Muscle layer of colon (tissue), 2 donors: Measurements from ENCODE around the gene OR52L1.

ENCODE experiments used
- H3K27ac ChIP-seq: one replicate; pipeline ENCODE4 v1.7.0; 2013; ENCODE audit warnings: low read depth, mild to moderate bottlenecking, low read length, moderate library complexity
- H3K27me3 ChIP-seq, 2 donors: one replicate each; pipeline ENCODE4 v1.7.0; 2013; ENCODE audit warnings: low read length in 2 of 2, mild to moderate bottlenecking in 2 of 2; ENCODE audit not compliant: insufficient read depth in 2 of 2, control insufficient read depth in 1 of 2
- H3K36me3 ChIP-seq: one replicate; pipeline ENCODE4 v1.7.0; 2013; ENCODE audit warnings: mild to moderate bottlenecking, low read length; ENCODE audit not compliant: insufficient read depth
- H3K4me1 ChIP-seq: one replicate; pipeline ENCODE4 v1.7.0; 2013; ENCODE audit warnings: mild to moderate bottlenecking, low read length; ENCODE audit not compliant: insufficient read depth
- H3K4me3 ChIP-seq, 2 donors: one replicate each; pipeline ENCODE4 v1.7.0; 2013; ENCODE audit warnings: low read length in 2 of 2, low read depth in 1 of 2, mild to moderate bottlenecking in 1 of 2, moderate library complexity in 1 of 2
- H3K9ac ChIP-seq: one replicate; pipeline ENCODE4 v1.7.0; 2013; ENCODE audit warnings: low read length
- H3K9me3 ChIP-seq: one replicate; pipeline ENCODE4 v1.7.0; 2013; ENCODE audit warnings: mild to moderate bottlenecking, low read length
- donor health status: abdominal sarcoma.
- donor health status: Adenocarcinoma of cecum.

OR52L1 gene

DNA sequence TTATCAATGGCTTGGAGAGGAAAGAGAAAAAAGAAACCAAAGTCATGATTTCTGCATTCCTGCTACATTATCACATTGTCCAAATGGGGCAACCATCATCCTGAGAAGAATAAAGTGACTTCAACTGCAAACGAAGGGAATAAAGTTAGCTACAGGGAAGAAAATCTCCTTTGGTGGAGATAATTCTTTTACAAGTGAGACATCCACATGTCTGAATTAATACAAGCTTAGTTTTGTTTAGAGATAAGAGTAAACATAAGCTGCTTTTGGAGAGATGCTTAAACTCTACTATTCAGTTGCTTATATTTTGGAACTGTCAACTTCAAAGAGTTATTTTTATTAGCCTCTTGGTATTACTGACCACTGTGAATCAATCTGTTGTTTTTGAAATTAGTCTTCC, at the start of gene OR52L1:
OR52L1 (minus strand) TSS at position 101 of the 400 bp plus-strand sequence; CDS start at position 46, 55 bp downstream.
- no peak within 1 kb of the TSS for H3K9ac ChIP-seq
- no peak within 1 kb of the TSS for H3K27ac ChIP-seq
- H3K4me1 ChIP-seq = no peaks in the 10 kb centered on the region
- H3K27me3 ChIP-seq = no peaks in the 10 kb centered on the region
- H3K36me3 ChIP-seq = no peaks in the 10 kb centered on the region
- H3K4me3 ChIP-seq = no peak within 1 kb of the TSS
- no peaks in the 10 kb centered on the region for H3K9me3 ChIP-seq

DNA sequence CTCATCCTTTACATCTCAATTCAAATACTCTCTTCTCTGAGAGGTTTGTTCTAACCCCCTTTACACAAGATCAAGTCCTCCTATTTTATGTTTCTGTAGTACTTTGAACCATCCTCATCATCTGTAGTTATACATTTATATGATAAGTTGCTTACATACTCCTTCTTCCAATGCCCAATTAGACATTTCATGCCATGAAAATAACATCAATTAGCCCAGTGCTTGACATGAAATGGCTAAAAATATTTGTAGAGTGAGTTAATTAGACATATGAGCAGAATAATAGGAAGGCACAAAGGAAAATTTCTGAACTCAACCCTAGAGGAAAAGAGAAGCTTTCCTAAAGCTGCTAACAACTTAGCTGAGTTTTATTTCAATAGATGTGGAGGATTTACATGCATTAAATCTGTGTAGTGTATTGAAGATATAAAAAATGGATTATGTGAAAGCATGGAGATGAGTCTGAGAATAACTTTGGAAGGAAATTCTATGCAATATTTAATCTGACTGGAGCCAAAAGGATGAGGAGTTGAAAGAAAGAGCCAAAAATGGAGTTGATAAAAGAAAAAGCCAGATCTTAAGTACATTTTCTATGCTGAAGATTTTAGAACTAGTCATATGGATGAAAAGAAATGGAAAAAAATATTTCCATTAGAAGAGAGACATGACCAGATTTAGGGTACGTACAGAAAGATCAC, 44.1 kb upstream of the OR52L1 start, which contains the start of gene OR56A1:
OR56A1 (minus strand) TSS at position 51 of the 698 bp plus-strand sequence. CDS start 3,066 bp downstream, outside the sequence.
- Histone ChIP-seq H3K9me3 (no peaks in the 10 kb centered on the region), H3K27ac (no peak within 1 kb of the TSS), H3K4me3 (no peak within 1 kb of the TSS), H3K9ac (no peak within 1 kb of the TSS), H3K4me1 (no peaks in the 10 kb centered on the region), H3K36me3 (no peaks in the 10 kb centered on the region), H3K27me3 (no peaks in the 10 kb centered on the region)

DNA sequence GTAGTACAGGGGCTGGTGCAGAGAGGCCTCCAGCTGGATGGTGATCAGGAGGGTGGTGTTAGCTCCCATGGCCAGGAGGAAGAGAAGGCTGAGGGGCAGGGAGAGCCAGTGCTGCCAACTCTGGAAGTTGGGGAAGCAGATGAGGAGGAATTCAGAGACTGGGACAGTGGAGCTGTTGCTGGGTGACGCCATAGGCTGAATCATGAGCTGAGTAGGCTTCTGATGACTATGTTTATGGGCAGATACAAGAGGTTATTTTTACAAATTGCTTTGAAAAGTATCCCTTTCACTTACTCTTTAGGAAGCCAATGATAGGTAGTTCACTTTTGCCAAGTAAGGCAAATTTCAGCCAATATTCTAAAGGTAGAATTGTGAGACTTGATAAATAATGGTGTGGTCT, 40.7 kb upstream of the OR52L1 start:
- H3K36me3 ChIP-seq = no peaks in the 10 kb centered on the region
- H3K9ac ChIP-seq = no peak overlapping the region
- no peaks in the 10 kb centered on the region for H3K27me3 ChIP-seq
- no peak overlapping the region for H3K27ac ChIP-seq
- no peaks in the 10 kb centered on the region for H3K4me1 ChIP-seq
- H3K9me3 ChIP-seq = no peaks in the 10 kb centered on the region
- no peak overlapping the region for H3K4me3 ChIP-seq

DNA sequence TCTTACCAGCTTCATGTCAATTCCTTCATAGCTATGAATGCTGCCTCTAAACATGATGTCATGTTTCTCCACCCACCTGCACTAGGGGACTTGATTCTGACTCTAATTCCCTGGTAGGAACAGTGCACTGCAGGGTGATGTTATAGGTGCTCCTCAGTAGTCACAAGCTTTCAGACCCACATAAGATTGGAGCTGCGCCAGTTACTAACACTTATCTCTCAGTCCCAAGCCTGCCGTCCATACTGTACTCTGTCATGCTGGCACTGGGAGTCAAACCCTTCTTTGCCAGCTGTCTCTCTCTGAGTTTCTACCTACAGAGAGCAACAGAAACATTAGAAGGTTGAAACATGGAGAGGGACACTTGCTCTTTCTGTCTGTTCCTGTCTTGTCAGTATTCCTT, 38.3 kb upstream of the OR52L1 start:
- H3K4me3 ChIP-seq = no peak overlapping the region
- H3K9me3 ChIP-seq = no peaks in the 10 kb centered on the region
- no peaks in the 10 kb centered on the region for H3K4me1 ChIP-seq
- H3K27ac ChIP-seq = no peak overlapping the region
- H3K9ac ChIP-seq = no peak overlapping the region
- no peaks in the 10 kb centered on the region for H3K27me3 ChIP-seq
- H3K36me3 ChIP-seq = no peaks in the 10 kb centered on the region

DNA sequence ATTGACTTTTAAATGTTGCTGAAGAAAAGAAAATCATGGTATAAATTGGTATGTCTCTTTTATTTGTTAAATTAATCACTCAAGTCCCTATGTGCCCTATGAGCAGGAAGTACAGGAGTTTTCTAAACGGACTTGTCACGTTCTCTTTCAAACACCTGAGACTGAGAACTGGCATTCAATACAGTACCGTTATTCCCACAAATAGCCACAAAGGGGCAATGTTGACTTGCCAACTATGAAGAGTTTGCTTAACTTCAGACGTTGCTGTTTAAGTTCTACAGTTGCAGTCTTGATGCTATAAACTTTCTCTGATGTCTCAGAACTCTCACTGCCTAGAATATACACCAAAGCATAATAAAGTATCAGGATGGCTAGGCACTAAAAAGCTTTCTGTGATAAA, 36.2 kb upstream of the OR52L1 start:
- no peaks in the 10 kb centered on the region for H3K9me3 ChIP-seq
- H3K36me3 ChIP-seq = no peaks in the 10 kb centered on the region
- H3K27ac ChIP-seq = no peak overlapping the region
- no peaks in the 10 kb centered on the region for H3K4me1 ChIP-seq
- no peaks in the 10 kb centered on the region for H3K27me3 ChIP-seq
- no peak overlapping the region for H3K4me3 ChIP-seq
- H3K9ac ChIP-seq = no peak overlapping the region

DNA sequence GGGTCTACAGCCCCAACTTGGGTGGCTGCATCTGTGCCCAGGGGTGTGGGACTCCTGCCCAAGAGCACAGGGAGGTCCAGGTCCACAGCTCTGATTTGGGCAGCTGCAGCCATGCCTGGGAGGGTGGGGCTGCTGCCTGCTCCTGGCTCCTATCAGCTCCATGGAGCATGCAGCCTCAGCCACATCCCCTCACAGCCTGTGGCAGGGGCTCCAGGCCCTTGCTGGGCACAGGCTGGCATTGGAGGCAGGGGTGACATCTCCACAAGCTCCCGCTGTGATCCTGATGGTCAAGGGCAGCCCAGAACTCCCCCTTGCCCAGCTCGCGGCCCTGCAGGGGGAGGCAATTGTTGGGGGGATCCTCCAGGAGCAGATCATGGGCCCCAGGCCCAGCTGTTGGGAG, 26.3 kb upstream of the OR52L1 start:
- Histone ChIP-seq H3K9ac (no peak overlapping the region), H3K4me1 (no peaks in the 10 kb centered on the region), H3K9me3 (peaks cover 6% of the 10 kb centered on the region), H3K4me3 (no peak overlapping the region), H3K36me3 (no peaks in the 10 kb centered on the region), H3K27ac (no peak overlapping the region), H3K27me3 (no peaks in the 10 kb centered on the region)

DNA sequence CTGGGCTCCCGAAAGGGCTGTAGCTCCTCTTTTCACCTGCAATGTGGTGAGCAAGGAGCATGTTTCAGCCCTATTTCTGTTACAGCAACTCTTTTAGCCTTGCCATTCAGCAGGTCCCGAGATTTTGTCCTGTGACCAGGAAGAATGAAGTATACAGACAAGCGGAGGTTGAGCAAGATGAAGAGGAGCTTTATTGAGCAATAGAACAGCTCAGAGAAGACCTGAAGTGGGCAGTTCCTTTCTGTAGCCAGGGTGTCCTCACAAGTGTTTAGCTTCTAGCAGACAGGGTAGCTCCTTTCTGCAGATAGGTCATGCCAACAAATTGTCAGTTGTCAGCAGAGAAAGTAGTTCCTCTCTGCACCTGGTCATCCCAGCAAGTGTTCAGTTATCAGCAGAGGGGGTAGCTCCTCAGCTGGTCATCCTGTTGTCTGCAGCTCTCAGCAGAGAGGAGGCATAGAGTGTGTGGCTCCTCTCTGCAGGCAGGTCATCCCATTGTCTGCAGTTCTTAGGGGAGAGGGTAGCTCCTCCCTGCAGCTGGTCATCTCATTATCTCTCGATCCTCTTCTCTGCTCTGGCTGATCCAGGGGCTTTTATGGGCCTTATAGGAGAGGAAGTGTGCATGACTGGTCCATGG, 25.4 kb upstream of the OR52L1 start:
- H3K4me1 ChIP-seq = no peaks in the 10 kb centered on the region
- no peak overlapping the region for H3K4me3 ChIP-seq
- H3K9ac ChIP-seq = no peak overlapping the region
- H3K9me3 ChIP-seq = peaks cover 6% of the 10 kb centered on the region
- H3K27ac ChIP-seq = no peak overlapping the region
- no peaks in the 10 kb centered on the region for H3K36me3 ChIP-seq
- no peaks in the 10 kb centered on the region for H3K27me3 ChIP-seq

DNA sequence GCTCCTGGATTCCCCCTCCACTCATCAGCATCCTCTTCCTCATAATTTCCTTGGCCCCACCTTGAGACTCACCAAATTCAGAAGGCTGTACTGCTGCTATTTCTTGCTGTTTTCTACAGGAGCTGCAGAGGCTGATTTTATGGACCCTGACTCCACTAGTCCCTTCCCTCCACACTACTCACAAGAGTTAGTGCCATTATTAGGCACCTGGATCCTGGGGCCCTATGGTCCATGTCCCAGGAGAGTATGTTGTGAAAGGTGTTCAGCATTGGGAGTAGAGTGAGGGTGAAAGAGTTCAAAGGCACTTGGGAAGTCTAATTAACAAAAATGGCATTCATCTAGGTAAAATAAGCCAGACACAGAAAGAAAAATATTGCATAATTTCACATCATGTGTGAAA, 20.1 kb upstream of the OR52L1 start, which contains the start of gene OR56A4:
OR56A4 (minus strand) TSS at position 101 of the 400 bp plus-strand sequence. CDS start 3,954 bp downstream, outside the sequence.
- Histone ChIP-seq H3K4me3 (no peak within 1 kb of the TSS), H3K9ac (no peak within 1 kb of the TSS), H3K4me1 (no peaks in the 10 kb centered on the region), H3K36me3 (no peaks in the 10 kb centered on the region), H3K9me3 (no peaks in the 10 kb centered on the region), H3K27ac (no peak within 1 kb of the TSS), H3K27me3 (no peaks in the 10 kb centered on the region)

DNA sequence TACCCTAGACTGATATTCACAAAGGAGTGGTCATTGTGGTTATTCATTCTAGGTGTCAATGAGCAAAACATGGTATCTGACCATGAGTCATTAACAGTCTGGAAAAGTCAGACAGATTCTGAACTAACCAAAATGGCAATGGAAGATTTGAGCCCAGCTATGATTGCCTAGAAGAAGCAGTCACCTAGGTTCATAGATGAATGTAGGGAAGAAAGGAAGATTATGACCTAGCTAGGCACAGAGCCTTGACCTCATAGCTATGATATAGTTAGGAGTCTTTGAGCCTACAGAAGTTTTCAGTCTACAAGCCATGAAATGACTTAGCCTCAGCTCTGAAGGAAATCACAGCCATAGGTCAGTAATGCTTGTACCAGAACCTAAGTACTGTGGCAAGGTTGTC, 19.6 kb upstream of the OR52L1 start:
- Histone ChIP-seq H3K9me3 (no peaks in the 10 kb centered on the region), H3K9ac (no peak overlapping the region), H3K36me3 (no peaks in the 10 kb centered on the region), H3K4me1 (no peaks in the 10 kb centered on the region), H3K27me3 (no peaks in the 10 kb centered on the region), H3K4me3 (no peak overlapping the region), H3K27ac (no peak overlapping the region)

DNA sequence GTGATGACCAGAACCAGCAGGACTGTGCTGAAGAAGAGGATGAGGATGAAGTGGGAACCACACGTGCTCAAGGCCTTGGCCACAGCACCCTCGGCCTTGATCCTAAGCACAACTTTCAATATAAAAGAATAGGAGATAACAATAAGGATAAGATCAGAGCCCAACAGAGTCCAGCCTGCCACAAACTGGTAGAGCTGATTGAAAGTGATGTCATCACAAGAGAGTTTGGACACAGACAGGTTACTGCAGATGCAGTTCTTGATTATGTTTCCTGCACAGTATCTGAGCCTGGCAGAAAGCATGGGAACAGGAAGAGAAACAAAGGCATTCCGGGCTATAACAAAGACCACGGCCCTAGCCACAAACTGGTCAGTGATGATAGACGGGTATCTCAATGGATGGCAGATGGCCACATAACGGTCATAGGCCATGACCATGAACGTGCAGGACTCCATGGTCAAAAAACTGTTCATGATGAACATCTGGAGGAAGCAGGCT, 15.5 kb upstream of the OR52L1 start:
- Histone ChIP-seq H3K9ac (no peak overlapping the region), H3K4me3 (no peak overlapping the region), H3K36me3 (no peaks in the 10 kb centered on the region), H3K27ac (no peak overlapping the region), H3K27me3 (no peaks in the 10 kb centered on the region), H3K4me1 (no peaks in the 10 kb centered on the region), H3K9me3 (no peaks in the 10 kb centered on the region)

DNA sequence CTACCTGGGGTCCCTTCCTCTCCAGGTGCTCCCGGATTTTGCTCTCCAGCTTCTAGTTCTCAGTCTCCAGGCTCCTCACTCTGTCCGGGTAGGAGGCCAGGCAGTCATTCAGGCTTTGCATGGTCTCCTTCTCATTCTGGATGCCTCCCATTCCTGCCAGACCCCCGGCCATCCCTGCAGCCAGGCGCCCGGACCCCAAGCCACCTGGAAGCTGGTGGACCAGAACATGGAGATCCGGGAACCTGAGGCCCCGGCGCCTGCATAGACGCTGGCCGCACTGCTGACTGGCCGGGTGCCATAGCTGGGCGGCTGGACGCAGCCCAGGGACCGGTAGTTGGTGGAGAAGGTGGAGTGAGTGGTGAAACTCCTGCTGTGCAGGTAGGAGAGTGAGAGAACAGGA, 8.0 kb upstream of the OR52L1 start:
- Histone ChIP-seq H3K27ac (no peak overlapping the region), H3K36me3 (no peaks in the 10 kb centered on the region), H3K4me1 (no peaks in the 10 kb centered on the region), H3K9ac (no peak overlapping the region), H3K4me3 (no peak overlapping the region), H3K9me3 (no peaks in the 10 kb centered on the region), H3K27me3 (no peaks in the 10 kb centered on the region)
